ENCODE data around the gene SORCS2.

The SORCS2 gene

DNA sequence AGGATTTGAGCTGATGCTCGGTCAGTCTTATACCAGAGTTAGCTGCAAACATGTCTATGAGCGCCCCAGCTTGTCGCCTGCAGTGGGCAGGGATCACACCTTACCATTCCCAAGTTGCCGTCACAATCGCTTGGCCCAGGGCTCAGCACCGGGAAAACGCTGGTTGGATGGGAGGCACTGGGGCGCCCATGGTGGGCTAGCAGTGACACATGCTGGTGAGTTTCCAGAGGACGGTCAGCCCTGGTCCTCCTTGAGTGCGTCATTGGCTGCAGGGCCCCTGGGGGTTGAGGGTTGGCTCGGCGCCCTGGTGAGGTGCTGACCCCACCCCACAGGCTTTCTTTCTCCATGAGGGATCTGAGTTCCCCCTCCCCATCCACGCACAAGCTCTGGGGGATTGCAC is 50.4 kb downstream of the SORCS2 start:
- no CpG with 5 or more reads among the region's 13 CpGs for WGBS (ENCODE audit: extremely low coverage, insufficient coverage, insufficient read length)

DNA sequence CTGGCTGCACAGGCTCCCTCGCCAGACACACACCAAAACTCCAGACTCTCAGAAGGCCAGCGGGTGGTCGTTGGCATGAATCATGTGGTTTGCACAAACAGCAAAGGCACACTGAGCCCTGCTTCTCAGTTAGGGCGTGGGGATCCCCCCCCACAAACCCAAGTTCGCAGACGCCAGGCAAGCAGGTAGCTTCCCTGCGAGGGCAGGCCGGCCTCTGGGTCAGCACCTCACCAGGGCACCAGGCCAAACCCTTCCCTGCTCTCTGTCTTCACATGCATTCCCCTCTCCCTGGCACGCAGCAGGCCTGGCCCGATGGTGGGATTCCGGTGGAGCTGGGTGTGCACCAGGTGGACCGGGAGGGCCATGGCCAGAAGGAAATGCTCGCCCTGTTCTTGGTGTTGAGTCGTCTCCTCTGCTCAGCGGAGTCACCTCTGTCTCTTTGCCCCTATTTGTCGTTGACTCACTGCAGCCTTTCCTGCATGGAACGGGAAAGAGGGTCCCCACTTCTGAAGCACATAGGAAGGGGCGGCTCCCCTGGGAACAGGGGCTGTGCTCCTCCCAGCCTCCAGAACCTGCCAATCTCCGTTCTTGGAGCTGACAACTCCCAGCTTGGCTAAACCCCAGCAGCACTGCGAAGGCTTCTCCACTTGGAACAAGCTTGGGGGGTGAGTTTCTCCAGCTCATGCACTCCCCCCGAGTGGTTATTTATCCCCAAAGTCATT is 51.4 kb downstream of the SORCS2 start:
- H3K4me2 ChIP-seq (ENCODE audit: low read length), result no peak overlapping the region
- no peaks in the 10 kb centered on the region for H3K79me2 ChIP-seq (ENCODE audit: control insufficient read depth, insufficient read depth, low read length, poor library complexity)

More for the DNA sequence above, 50.4 kb downstream of the SORCS2 start:
- H4K8ac ChIP-seq (ENCODE audit: low read depth, low read length), result no peak overlapping the region
- H3K18ac ChIP-seq (ENCODE audit: low read length), result no peak overlapping the region
- no peak overlapping the region for H3K4me3 ChIP-seq (ENCODE audit: low read depth, low read length)
- no peak overlapping the region for H4K12ac ChIP-seq (ENCODE audit: low read depth, low read length)
- no peaks in the 10 kb centered on the region for H3K79me1 ChIP-seq (ENCODE audit: low read length)
- H2BK12ac ChIP-seq (ENCODE audit: low read length), result no peak overlapping the region
- H2AK5ac ChIP-seq (ENCODE audit: low read length), result no peak overlapping the region
- H2BK5ac ChIP-seq (ENCODE audit: low read depth, low read length, poor library complexity), result no peak overlapping the region
- no peak overlapping the region for H3K9ac ChIP-seq (ENCODE audit: low read length)
- H3K27ac ChIP-seq (ENCODE audit: low read depth, low read length), result no peak overlapping the region
- H2AFZ ChIP-seq (ENCODE audit: insufficient read depth, low read length, poor library complexity), result no peak overlapping the region
- H3K23ac ChIP-seq (ENCODE audit: low read length), result no peak overlapping the region
- no peaks in the 10 kb centered on the region for H3K4me1 ChIP-seq (ENCODE audit: control insufficient read depth in 1 of 2, insufficient read depth in 2 of 2, low read length in 2 of 2)
- no peaks in the 10 kb centered on the region for H3K27me3 ChIP-seq (ENCODE audit: insufficient read depth, low read length)
- H3K79me2 ChIP-seq (ENCODE audit: control insufficient read depth, insufficient read depth, low read length, poor library complexity), result no peaks in the 10 kb centered on the region
- H3K4ac ChIP-seq (ENCODE audit: low read depth, low read length), result no peak overlapping the region
- H3K14ac ChIP-seq (ENCODE audit: low read length), result no peak overlapping the region
- no peak overlapping the region for H4K91ac ChIP-seq (ENCODE audit: low read depth, low read length)
- H2BK120ac ChIP-seq (ENCODE audit: insufficient read depth, low read length, poor library complexity), result no peak overlapping the region
- no peak for DNase-seq
- no peaks in the 10 kb centered on the region for H3K36me3 ChIP-seq (ENCODE audit: control insufficient read depth in 1 of 2, insufficient read depth in 2 of 2, low read length in 2 of 2)
- peaks cover 8% of the 10 kb centered on the region for H3K9me3 ChIP-seq (ENCODE audit: insufficient read depth, low read depth, low read length)
- no peak overlapping the region for H3K4me2 ChIP-seq (ENCODE audit: low read length)

DNA sequence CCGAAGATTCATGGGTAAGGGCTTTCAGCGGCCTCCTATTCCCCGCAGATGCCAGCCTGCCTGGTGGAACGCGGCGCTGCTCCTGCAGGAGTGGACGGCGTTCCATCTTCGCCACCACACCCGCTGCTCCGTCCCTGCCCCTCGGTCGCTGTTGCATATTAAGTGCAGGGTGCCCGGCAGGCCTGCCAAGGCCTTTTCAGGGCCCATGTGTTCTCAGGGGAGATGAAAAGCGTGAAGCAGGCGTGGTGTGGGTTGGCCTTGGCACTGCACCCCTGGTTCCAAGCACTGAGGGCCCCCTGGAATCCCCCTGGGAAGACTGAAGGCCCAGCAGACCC is 52.0 kb downstream of the SORCS2 start:
- Histone ChIP-seq H3K9me3 (ENCODE audit: insufficient read depth, low read depth, low read length) (peaks cover 2% of the 10 kb centered on the region), H3K9ac (ENCODE audit: low read length) (no peak overlapping the region), H2AFZ (ENCODE audit: insufficient read depth, low read length, poor library complexity) (no peak overlapping the region), H3K27ac (ENCODE audit: low read depth, low read length) (no peak overlapping the region), H3K79me1 (ENCODE audit: low read length) (no peaks in the 10 kb centered on the region), H3K36me3 (ENCODE audit: control insufficient read depth in 1 of 2, insufficient read depth in 2 of 2, low read length in 2 of 2) (no peaks in the 10 kb centered on the region), H2BK5ac (ENCODE audit: low read depth, low read length, poor library complexity) (no peak overlapping the region), H2AK5ac (ENCODE audit: low read length) (no peak overlapping the region), H3K4me3 (ENCODE audit: low read depth, low read length) (no peak overlapping the region), H4K91ac (ENCODE audit: low read depth, low read length) (no peak overlapping the region), H4K8ac (ENCODE audit: low read depth, low read length) (no peak overlapping the region), H3K18ac (ENCODE audit: low read length) (no peak overlapping the region), H4K12ac (ENCODE audit: low read depth, low read length) (no peak overlapping the region), H2BK12ac (ENCODE audit: low read length) (no peak overlapping the region), H2BK120ac (ENCODE audit: insufficient read depth, low read length, poor library complexity) (no peak overlapping the region), H3K4ac (ENCODE audit: low read depth, low read length) (no peak overlapping the region), H3K79me2 (ENCODE audit: control insufficient read depth, insufficient read depth, low read length, poor library complexity) (no peaks in the 10 kb centered on the region), H3K27me3 (ENCODE audit: insufficient read depth, low read length) (no peaks in the 10 kb centered on the region), H3K14ac (ENCODE audit: low read length) (no peak overlapping the region), H3K23ac (ENCODE audit: low read length) (no peak overlapping the region), H3K4me2 (ENCODE audit: low read length) (no peak overlapping the region), H3K4me1 (ENCODE audit: control insufficient read depth in 1 of 2, insufficient read depth in 2 of 2, low read length in 2 of 2) (no peaks in the 10 kb centered on the region)
- WGBS (ENCODE audit: extremely low coverage, insufficient coverage, insufficient read length), result no CpG with 5 or more reads among the region's 16 CpGs
- DNase-seq, result no peak

More for the DNA sequence above, 51.4 kb downstream of the SORCS2 start:
- Histone ChIP-seq H3K14ac (ENCODE audit: low read length) (no peak overlapping the region), H3K27ac (ENCODE audit: low read depth, low read length) (no peak overlapping the region), H4K8ac (ENCODE audit: low read depth, low read length) (no peak overlapping the region), H2BK120ac (ENCODE audit: insufficient read depth, low read length, poor library complexity) (no peak overlapping the region), H3K27me3 (ENCODE audit: insufficient read depth, low read length) (no peaks in the 10 kb centered on the region), H3K9ac (ENCODE audit: low read length) (no peak overlapping the region), H4K91ac (ENCODE audit: low read depth, low read length) (no peak overlapping the region), H4K12ac (ENCODE audit: low read depth, low read length) (no peak overlapping the region), H2BK5ac (ENCODE audit: low read depth, low read length, poor library complexity) (no peak overlapping the region), H3K79me1 (ENCODE audit: low read length) (no peaks in the 10 kb centered on the region), H3K4me3 (ENCODE audit: low read depth, low read length) (no peak overlapping the region), H2AK5ac (ENCODE audit: low read length) (no peak overlapping the region), H3K18ac (ENCODE audit: low read length) (no peak overlapping the region), H3K4ac (ENCODE audit: low read depth, low read length) (no peak overlapping the region), H3K23ac (ENCODE audit: low read length) (no peak overlapping the region), H2BK12ac (ENCODE audit: low read length) (no peak overlapping the region), H3K4me1 (ENCODE audit: control insufficient read depth in 1 of 2, insufficient read depth in 2 of 2, low read length in 2 of 2) (no peaks in the 10 kb centered on the region), H2AFZ (ENCODE audit: insufficient read depth, low read length, poor library complexity) (no peak overlapping the region), H3K36me3 (ENCODE audit: control insufficient read depth in 1 of 2, insufficient read depth in 2 of 2, low read length in 2 of 2) (no peaks in the 10 kb centered on the region), H3K9me3 (ENCODE audit: insufficient read depth, low read depth, low read length) (peaks cover 3% of the 10 kb centered on the region)
- no CpG with 5 or more reads among the region's 21 CpGs for WGBS (ENCODE audit: extremely low coverage, insufficient coverage, insufficient read length)
- DNase-seq, result no peak

DNA sequence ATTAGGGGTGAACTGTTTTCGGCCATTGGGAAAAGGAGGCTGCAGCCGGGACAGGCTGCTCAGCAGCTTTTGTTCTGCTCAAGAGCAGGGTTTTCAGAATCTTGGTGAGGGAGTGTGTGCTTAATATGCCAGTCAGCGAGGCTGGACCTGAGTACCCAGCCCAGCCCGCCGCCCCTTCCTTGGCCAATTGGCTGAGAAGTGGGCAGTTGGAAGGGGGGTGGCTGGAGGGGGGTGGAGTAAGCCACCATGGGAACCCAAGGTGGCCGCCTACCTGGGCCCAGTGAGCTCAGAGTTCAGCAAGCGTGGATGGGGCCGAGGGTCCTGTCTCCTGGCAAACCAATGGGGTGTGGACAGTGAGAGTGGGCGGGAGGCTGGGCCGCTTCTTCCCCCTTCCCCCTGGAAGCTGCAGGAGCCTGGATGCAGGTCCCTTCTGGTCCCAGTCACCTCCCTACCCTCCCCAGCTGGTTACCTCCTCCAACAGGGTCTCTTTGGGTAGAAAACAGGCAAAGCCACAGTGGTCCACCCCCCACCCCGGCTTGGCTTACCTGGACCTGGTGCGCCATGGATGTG is 52.5 kb downstream of the SORCS2 start:
- H2BK5ac ChIP-seq (ENCODE audit: low read depth, low read length, poor library complexity), result no peak overlapping the region
- H2AK5ac ChIP-seq (ENCODE audit: low read length), result no peak overlapping the region
- WGBS (ENCODE audit: extremely low coverage, insufficient coverage, insufficient read length), result no CpG with 5 or more reads among the region's 12 CpGs
- H4K8ac ChIP-seq (ENCODE audit: low read depth, low read length), result no peak overlapping the region
- H2BK120ac ChIP-seq (ENCODE audit: insufficient read depth, low read length, poor library complexity), result no peak overlapping the region
- H4K91ac ChIP-seq (ENCODE audit: low read depth, low read length), result no peak overlapping the region
- H3K27ac ChIP-seq (ENCODE audit: low read depth, low read length), result no peak overlapping the region
- no peaks in the 10 kb centered on the region for H3K79me2 ChIP-seq (ENCODE audit: control insufficient read depth, insufficient read depth, low read length, poor library complexity)
- no peak for DNase-seq
- H3K27me3 ChIP-seq (ENCODE audit: insufficient read depth, low read length), result no peaks in the 10 kb centered on the region
- no peak overlapping the region for H3K9ac ChIP-seq (ENCODE audit: low read length)
- no peak overlapping the region for H4K12ac ChIP-seq (ENCODE audit: low read depth, low read length)
- H3K4me3 ChIP-seq (ENCODE audit: low read depth, low read length), result no peak overlapping the region
- H3K79me1 ChIP-seq (ENCODE audit: low read length), result no peaks in the 10 kb centered on the region
- no peaks in the 10 kb centered on the region for H3K4me1 ChIP-seq (ENCODE audit: control insufficient read depth in 1 of 2, insufficient read depth in 2 of 2, low read length in 2 of 2)
- no peak overlapping the region for H3K4me2 ChIP-seq (ENCODE audit: low read length)
- H3K14ac ChIP-seq (ENCODE audit: low read length), result no peak overlapping the region
- H3K18ac ChIP-seq (ENCODE audit: low read length), result no peak overlapping the region
- H3K36me3 ChIP-seq (ENCODE audit: control insufficient read depth in 1 of 2, insufficient read depth in 2 of 2, low read length in 2 of 2), result no peaks in the 10 kb centered on the region
- H3K23ac ChIP-seq (ENCODE audit: low read length), result no peak overlapping the region
- no peak overlapping the region for H2BK12ac ChIP-seq (ENCODE audit: low read length)
- no peak overlapping the region for H3K4ac ChIP-seq (ENCODE audit: low read depth, low read length)
- no peak overlapping the region for H2AFZ ChIP-seq (ENCODE audit: insufficient read depth, low read length, poor library complexity)
- H3K9me3 ChIP-seq (ENCODE audit: insufficient read depth, low read depth, low read length), result peaks cover 2% of the 10 kb centered on the region

Data from trophoblast cell (in vitro differentiated cells and primary cell).